GM18505 (cell line): ENCODE measurements around the gene NDC1.
"Not testable (repeated sequence)": the region's sequence is repeated elsewhere in the genome, so short reads cannot be mapped to it uniquely, and the experiment has no call there.

Source experiments
- ATAC-seq: cut with Tn5 transposase; IDR thresholded peaks from one replicate; pipeline ENCODE4 v1.9.1; 2021; ENCODE audit not compliant: unreplicated experiment
- POLR2A ChIP-seq: IDR thresholded peaks from 4 replicates; pipeline ENCODE4 v1.6.1; 2011; ENCODE audit warnings: borderline replicate concordance; ENCODE audit not compliant: insufficient read depth, insufficient read length; ENCODE audit errors: extremely low read depth

The NDC1 gene

DNA sequence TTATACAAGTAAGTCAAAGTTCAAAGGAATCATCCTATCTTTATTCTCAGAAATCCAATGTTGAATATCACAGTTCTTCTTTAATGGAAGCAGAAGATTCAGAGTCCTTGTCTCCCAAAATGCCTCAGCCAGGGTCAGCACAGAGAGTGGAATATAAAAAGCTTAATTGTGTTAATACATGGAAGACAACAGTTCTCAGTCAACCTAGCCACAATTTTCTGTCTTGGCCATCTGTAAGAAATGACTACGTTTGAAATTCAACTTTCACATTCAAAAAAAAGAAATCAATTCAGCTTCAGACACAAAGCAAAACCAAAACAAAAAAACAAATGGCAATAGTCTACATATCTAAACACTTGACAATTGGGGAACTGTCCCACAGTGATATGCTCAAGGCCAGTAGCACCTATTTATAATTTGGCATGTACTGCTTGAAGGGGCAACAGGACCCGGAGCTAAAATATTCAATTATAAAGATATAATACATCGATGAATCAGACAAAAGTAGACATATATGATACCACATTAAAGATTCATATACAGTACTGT, 71.8 kb downstream of the NDC1 start:
- TF ChIP-seq POLR2A: no peak
- ATAC-seq: no peak

DNA sequence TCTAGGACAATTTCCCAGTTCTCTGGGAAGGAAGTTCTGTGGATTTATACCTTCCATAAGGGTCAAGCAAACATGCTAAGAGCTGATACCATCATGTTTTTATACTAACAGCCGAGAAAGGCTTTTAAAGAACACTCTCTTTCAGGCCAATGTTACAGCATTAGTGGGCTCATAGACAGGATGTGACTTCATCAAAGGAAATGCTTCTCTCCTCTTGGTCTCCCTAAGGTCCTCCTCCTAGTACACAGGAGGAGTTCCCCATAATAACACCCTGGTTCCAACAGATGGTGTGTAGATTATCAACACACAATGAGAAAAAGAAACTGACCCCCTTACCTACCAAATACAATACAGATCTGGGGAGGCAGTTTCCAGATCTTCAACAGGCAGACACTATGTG, 72.4 kb downstream of the NDC1 start:
- no peak for ATAC-seq
- no peak for TF ChIP-seq POLR2A

DNA sequence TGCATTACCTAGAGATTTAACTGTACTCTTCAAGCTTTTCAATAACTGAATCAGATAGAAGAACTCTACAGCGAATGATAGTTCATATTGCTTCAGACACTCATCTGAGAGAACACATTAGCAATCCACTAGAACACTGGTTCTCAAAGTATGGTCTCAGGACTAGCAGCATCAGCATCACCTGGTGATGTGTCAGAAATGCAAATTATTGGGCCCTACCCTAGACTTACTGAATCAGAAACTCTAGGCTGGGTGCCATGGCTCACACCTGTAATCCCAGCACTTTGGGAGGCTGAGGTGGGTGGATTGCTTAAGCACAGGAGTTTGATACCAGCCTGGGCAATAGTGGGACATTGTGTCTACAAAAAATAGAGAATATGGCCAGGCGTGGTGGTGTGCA, 74.2 kb downstream of the NDC1 start:
- no peak for ATAC-seq
- no peak for TF ChIP-seq POLR2A

DNA sequence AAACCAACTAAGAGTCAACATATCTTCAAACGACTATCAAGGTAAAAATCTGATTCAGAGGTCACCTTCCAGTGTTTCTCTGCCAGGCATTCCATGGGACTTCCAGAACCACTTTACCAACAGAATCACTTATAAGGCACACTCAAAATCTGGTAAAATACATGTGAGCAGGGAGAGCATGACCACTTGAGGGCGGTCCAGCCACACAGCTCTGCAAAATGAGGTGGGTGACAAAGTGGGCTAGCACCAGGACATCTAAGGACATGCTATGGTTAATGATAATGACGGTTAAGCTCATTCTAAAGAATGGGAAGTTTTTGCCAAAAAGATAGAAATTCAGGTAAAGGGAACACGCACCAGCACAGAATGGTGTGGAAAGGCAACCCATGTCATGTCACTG, 74.6 kb downstream of the NDC1 start:
- no peak for TF ChIP-seq POLR2A
- ATAC-seq: no peak

DNA sequence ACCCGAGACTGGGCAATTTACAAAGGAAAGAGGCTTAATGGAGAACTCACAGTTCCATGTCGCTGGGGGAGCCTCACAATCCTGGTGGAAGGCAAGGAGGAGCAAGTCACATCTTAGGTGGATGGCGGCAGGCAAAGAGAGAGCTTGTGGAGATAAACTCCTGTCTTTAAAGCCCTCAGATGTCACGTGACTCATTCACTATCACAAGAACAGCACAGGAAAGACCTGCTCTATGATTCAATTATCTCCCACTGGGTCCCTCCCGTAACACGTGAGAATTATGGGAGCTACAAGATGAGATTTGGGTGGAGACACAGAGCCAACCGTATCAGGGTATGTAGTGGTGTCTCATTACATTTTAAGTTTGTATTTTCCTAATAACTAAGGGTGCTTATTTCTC, 77.6 kb downstream of the NDC1 start:
- not testable (repeated sequence) for ATAC-seq

DNA sequence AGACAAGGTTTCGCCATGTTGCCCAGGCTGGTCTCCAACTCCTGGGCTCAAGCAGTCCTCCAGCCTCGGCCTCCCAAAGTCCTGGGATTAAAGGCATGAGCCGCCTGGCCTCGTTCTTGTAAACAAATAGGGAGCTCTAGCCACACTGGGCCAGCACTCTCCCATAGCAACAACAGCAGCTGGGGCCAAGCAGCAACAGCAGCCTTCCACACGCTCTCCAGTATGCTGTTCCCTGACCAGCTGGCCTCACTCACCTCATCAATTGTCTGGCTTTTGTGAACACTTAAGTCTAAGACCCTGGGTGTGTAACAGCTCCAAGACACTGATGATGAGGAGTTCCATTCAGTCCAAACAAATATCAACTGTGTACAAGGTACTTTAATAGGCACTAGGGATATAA, 82.2 kb downstream of the NDC1 start:
- no peak for TF ChIP-seq POLR2A
- ATAC-seq: no peak

DNA sequence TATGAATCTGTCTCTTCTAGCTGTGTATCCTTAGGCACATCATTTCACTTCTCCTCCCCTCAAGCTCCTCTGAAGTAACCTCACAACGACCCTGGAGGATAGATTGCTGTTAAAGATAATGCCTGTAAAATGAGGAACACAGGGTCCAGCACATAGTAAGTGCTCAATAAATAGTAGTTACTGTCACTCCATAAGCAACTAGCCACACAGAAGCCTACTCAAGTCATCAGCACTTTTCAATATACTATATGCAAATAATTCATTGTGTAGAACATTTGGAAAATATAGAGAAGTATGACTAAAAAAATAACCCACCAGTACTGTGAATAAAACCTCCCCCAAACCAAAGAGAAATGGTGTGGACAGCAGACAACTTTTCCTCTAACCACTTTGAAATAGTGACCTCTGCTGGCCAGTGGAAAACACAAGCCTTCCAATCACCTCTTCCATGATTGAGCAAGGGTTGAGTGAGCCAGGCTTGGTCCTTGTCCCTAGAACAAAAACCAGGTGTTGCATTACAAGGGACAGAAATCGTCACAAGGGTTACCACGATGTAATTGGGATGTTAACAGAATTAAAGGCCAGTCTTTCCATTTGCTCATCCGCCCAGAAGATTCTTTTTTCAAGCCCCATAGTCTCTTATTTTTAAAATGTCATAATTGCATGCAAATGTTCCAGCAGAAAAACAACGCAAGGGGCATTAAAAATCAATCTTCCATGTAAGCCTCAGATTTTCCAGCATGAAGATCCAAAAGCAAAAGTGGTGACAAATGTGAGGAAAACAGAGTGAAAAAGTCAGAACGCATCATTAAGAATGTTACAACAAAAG, 83.4 kb downstream of the NDC1 start:
- ATAC-seq: no peak
- TF ChIP-seq POLR2A: no peak

DNA sequence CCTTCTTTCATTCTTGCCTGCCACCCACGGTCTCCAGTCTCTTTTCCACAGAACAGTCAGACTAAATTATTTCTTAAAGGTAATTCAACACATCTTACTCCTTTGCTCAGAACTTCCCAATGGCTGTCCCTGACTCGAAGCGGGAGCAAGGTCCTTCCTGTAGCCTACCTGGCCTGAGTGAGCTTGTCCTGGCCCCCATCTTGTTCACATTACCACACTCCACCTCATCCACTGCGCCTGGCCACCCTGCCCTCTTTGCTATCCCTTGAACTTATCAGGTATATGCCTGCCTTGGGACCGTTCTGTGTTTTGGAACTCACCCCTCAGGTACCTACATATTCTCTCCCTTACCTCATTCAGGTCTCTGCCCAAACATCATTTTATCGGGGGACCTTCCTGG, 85.8 kb downstream of the NDC1 start:
- no peak for TF ChIP-seq POLR2A

DNA sequence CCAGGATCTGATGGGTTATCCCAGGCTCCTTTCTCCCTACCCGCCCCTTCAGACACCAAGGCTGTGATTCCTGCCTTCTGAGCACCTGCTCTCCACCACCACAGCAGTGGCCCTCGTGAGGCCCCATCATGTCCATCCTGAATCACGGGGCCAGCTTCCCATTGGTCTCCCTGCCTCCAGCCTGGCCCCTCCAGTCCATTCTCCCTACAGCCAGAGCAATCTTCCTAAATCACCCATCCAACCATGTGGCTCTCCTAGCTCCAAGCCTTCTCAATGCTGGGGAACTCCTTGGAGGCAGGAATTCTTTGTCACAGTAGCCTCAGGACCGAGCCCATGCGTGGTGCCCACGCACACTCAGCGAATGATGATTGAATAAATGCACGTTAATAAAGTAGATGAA, 90.3 kb downstream of the NDC1 start:
- no peak for TF ChIP-seq POLR2A
- no peak for ATAC-seq

More for the DNA sequence above, 85.8 kb downstream of the NDC1 start:
- no peak for ATAC-seq

DNA sequence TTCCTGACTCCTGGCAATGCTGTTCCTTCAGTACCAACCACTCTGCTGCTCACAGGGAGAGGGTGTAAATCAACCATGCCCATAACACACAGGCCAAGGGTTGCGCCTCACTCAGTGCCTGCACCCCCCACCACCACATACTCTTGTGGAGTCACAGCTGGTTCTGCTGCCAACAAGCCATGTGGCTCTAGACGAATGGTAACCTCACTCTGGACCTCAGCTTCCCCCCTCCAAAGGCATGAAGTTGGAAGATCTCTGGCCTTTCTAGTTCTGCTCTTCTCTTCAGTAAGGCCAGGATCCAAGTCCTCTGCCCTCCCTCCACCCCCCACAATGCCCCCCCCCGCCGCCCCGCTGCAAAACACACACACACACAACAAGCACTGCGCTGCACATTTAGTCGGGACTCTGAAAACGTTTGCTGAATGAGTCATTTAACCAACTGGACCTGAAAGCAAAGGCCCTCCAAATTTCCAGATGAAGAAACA, 97.4 kb downstream of the NDC1 start:
- no peak for TF ChIP-seq POLR2A
- ATAC-seq: no peak

DNA sequence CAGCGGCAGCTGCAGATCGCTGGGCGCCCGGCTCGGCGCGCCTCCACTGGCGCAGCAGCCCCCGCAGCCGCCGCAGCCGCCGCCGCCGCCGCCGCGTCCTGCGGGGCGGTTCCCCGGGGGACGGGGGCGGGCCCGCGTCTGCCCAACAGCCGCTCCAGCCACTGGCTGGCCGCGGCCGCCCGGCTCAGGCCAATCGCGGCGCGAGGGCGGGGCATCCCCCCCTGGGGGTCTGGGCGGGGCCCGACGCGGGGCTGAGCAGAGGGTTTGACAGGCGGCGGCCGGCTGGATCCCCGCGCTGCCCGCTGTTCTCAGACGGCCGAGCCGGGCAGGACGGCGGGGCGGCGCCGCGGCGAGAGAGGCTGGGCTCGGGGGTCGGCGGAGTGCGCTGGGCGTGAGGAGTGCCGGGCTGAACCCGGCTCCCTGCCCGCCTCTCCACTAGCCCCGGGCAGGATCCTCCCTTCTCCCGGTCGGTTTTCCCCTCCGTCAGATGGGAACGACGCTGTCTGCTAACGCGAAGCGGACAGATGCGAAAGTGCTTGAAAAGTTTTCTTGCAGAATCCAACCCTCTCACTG, 98.9 kb downstream of the NDC1 start, which contains the start of gene GLIS1:
Gene GLIS1, minus strand, starts transcription at position 56 of the 573 bp plus-strand sequence. CDS start 1,100 bp downstream, outside the sequence.
- peak; percentile 90 for ATAC-seq
- TF ChIP-seq POLR2A: no peak

DNA sequence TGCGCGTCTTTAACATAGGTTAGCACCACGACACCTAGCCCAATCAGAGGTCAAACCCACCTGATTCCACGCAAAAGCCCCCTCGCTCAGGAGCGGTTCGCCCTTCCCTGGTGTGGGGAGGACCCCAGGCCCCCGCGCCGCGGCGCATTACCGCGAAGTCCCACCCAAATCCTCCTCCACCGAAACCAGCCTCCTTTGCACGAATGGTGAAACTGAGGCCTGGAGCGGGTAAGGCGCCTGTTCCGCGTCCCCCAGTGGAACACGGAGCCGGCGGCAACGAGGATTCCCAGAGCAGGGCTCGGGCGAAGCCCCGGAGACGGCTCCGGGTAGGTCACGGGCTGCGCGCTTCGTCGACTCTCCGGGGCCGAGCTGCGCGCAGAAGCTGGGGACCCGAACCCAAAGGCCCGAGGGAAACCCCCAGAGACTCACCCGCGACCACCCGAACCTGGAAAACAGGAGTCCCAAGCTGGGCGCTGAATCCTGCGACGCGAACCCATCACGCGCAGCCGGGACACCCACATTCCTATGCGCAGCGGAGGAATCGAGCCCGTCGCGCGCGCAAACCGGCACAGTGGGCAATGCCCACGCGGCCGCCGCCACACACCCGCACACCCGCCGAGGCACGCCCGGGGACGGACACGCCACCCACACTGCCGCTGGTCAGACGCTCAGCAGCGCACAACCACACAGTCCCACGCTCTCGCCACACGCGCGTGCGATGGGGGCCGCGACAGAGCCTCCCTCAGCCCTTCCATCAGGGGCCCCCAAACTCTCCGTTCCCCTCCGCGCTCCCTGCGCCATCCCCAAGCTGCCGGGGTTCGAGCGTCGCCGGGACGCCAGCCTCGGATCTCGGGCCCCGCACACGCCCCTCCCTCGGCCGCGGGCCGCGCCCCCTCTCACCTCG, 99.6 kb downstream of the NDC1 start:
- ATAC-seq: peak; percentile 22
- TF ChIP-seq POLR2A: no peak

DNA sequence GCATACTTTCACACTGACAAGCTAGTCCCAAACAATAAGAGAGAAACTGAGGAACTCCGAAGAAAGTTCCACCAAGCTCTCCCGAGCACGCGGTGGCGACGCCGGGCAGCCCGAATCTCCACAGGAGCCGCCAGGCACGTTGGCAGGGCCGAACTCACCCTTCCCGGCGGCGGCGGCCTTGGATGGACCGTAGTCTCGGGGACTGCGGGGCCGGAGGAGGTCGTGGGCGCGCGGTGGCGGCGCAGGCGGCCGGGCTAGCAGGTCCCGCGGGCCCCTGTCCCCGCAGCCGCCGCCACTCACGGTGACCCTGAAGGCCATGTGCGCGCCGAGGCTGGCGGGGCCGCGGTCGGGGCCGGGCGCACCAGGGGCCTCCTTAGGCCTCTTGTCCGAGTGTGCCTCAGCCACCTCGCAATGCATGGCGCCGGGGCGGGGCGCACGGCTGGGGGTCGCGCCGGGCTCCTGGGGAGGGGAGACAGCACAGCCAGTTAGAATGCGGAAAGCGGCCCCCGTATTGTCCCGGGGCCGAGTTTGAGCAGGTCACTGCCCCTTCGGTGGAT, 100.4 kb downstream of the NDC1 start:
- ATAC-seq: no peak
- no peak for TF ChIP-seq POLR2A
